Activated CD4-positive, alpha-beta memory T cell treated with anti-CD3 and anti-CD28 coated beads for 36 hours (primary cell): ENCODE measurements around the gene NKAIN2. TPM values are rescaled to one million over a fixed set of nuclear protein-coding genes. Genes with fewer than 3 reads are reported as not detected.
"Not testable (repeated sequence)": the region's sequence is repeated elsewhere in the genome, so short reads cannot be mapped to it uniquely, and the experiment has no call there.

Experiments
- CTCF ChIA-PET: fragments of 350-600 bp; sonication (Branson Sonifier 250); formaldehyde crosslinking; loops from one replicate; lab custom pipeline; 2021; ENCODE audit warnings: antibody characterized with exemption, inconsistent platforms; lab: Charles Lee
- POLR2A ChIA-PET: fragments of 350-600 bp; sonication (Branson Sonifier 250); formaldehyde crosslinking; loops from one replicate; lab custom pipeline; 2021; ENCODE audit warnings: antibody characterized with exemption; lab: Charles Lee
- DNase-seq: peaks from one replicate; pipeline ENCODE4 v3.0.0-alpha.2; 2020
- H3K27ac Mint-ChIP-seq: one replicate; pipeline ENCODE4 v1.8.0; 2021; ENCODE audit warnings: mixed read lengths
- H3K27me3 Mint-ChIP-seq: one replicate; pipeline ENCODE4 v1.8.0; 2021; ENCODE audit warnings: mixed read lengths
- H3K36me3 Mint-ChIP-seq: one replicate; pipeline ENCODE4 v1.8.0; 2021; ENCODE audit warnings: mixed read lengths
- H3K4me1 Mint-ChIP-seq: one replicate; pipeline ENCODE4 v1.8.0; 2021; ENCODE audit warnings: low read depth, mixed read lengths
- H3K4me3 Mint-ChIP-seq: one replicate; pipeline ENCODE4 v1.8.0; 2021; ENCODE audit warnings: mild to moderate bottlenecking, mixed read lengths
- H3K9me3 Mint-ChIP-seq: one replicate; pipeline ENCODE4 v1.8.0; 2021; ENCODE audit warnings: mixed read lengths
- intact Hi-C: fragments of 100-400 bp; cut with micrococcal nuclease; formaldehyde crosslinking; loops from one replicate; pipeline ENCODE4 v1.15.1; 2023
- total RNA-seq, 2 experiments: library from RNA; stranded (reverse); gene quantifications; one replicate each; pipeline ENCODE4 v1.2.3, GENCODE V29; 2021

NKAIN2 gene
- total RNA-seq, 2 experiments from 2014 or later, result not detected

GRCh38 chr6:124368131-124368530 is 564.5 kb downstream of the NKAIN2 start:
- peaks cover 3% of the 10 kb centered on the region for H3K9me3 Mint-ChIP-seq

GRCh38 chr6:124371974-124372475 is 568.4 kb downstream of the NKAIN2 start:
- POLR2A ChIA-PET, result no interaction called here

More at GRCh38 chr6:124368131-124368530, 564.5 kb downstream of the NKAIN2 start:
- Mint-ChIP-seq H3K4me3 (no peak overlapping the region), H3K36me3 (no peaks in the 10 kb centered on the region), H3K27ac (no peak overlapping the region), H3K4me1 (no peaks in the 10 kb centered on the region), H3K27me3 (no peaks in the 10 kb centered on the region)
- DNase-seq, result no peak
- POLR2A ChIA-PET, result no interaction called here
- CTCF ChIA-PET, result no interaction called here
- intact Hi-C loops, result no loop called here

GRCh38 chr6:124373386-124373785 is 569.7 kb downstream of the NKAIN2 start:
- no peak overlapping the region for H3K4me3 Mint-ChIP-seq
- H3K27me3 Mint-ChIP-seq, result no peaks in the 10 kb centered on the region
- no peak overlapping the region for H3K27ac Mint-ChIP-seq
- no peaks in the 10 kb centered on the region for H3K4me1 Mint-ChIP-seq
- intact Hi-C loops, result no loop called here
- ChIA-PET POLR2A (no interaction called here), CTCF (no interaction called here)
- no peak for DNase-seq
- no peaks in the 10 kb centered on the region for H3K36me3 Mint-ChIP-seq
- H3K9me3 Mint-ChIP-seq, result peaks cover 2% of the 10 kb centered on the region

More at GRCh38 chr6:124371974-124372475, 568.4 kb downstream of the NKAIN2 start:
- no peak overlapping the region for H3K27ac Mint-ChIP-seq
- no peak overlapping the region for H3K4me3 Mint-ChIP-seq
- H3K27me3 Mint-ChIP-seq, result no peaks in the 10 kb centered on the region
- CTCF ChIA-PET, result no interaction called here
- intact Hi-C loops, result no loop called here
- DNase-seq, result no peak
- H3K4me1 Mint-ChIP-seq, result no peaks in the 10 kb centered on the region
- H3K9me3 Mint-ChIP-seq, result no peaks in the 10 kb centered on the region
- no peaks in the 10 kb centered on the region for H3K36me3 Mint-ChIP-seq

GRCh38 chr6:124389127-124389526 is 585.5 kb downstream of the NKAIN2 start:
- intact Hi-C loops, result no loop called here

GRCh38 chr6:124393536-124393935 is 589.9 kb downstream of the NKAIN2 start:
- Mint-ChIP-seq H3K36me3 (no peaks in the 10 kb centered on the region), H3K27ac (no peak overlapping the region), H3K27me3 (no peaks in the 10 kb centered on the region), H3K4me3 (no peak overlapping the region), H3K4me1 (no peaks in the 10 kb centered on the region), H3K9me3 (peaks cover 2% of the 10 kb centered on the region)
- DNase-seq, result no peak
- POLR2A ChIA-PET, result no interaction called here
- intact Hi-C loops, result no loop called here
- CTCF ChIA-PET, result no interaction called here

More at GRCh38 chr6:124389127-124389526, 585.5 kb downstream of the NKAIN2 start:
- ChIA-PET POLR2A (no interaction called here), CTCF (no interaction called here)
- Mint-ChIP-seq H3K36me3 (no peaks in the 10 kb centered on the region), H3K27me3 (no peaks in the 10 kb centered on the region), H3K4me1 (no peaks in the 10 kb centered on the region), H3K27ac (no peak overlapping the region), H3K4me3 (no peak overlapping the region), H3K9me3 (peaks cover 2% of the 10 kb centered on the region)
- no peak for DNase-seq

GRCh38 chr6:124396361-124396760 is 592.7 kb downstream of the NKAIN2 start:
- intact Hi-C loops, result no loop called here
- POLR2A ChIA-PET, result no interaction called here
- Mint-ChIP-seq H3K27ac (no peak overlapping the region), H3K9me3 (no peaks in the 10 kb centered on the region), H3K4me3 (no peak overlapping the region), H3K27me3 (no peaks in the 10 kb centered on the region), H3K36me3 (no peaks in the 10 kb centered on the region), H3K4me1 (no peaks in the 10 kb centered on the region)
- CTCF ChIA-PET, result no interaction called here
- DNase-seq, result no peak

GRCh38 chr6:124400261-124400999 is 596.8 kb downstream of the NKAIN2 start:
- no peaks in the 10 kb centered on the region for H3K9me3 Mint-ChIP-seq

GRCh38 chr6:124410425-124410824 is 606.8 kb downstream of the NKAIN2 start:
- intact Hi-C loops, DNase-seq, POLR2A ChIA-PET, H3K36me3 Mint-ChIP-seq, H3K4me3 Mint-ChIP-seq, H3K27ac Mint-ChIP-seq, H3K27me3 Mint-ChIP-seq, CTCF ChIA-PET, H3K4me1 Mint-ChIP-seq, H3K9me3 Mint-ChIP-seq: not testable (repeated sequence)

More at GRCh38 chr6:124400261-124400999, 596.8 kb downstream of the NKAIN2 start:
- Mint-ChIP-seq H3K4me3 (no peak overlapping the region), H3K27me3 (no peaks in the 10 kb centered on the region), H3K4me1 (no peaks in the 10 kb centered on the region), H3K36me3 (no peaks in the 10 kb centered on the region), H3K27ac (no peak overlapping the region)
- ChIA-PET CTCF (no interaction called here), POLR2A (no interaction called here)
- intact Hi-C loops, result no loop called here
- no peak for DNase-seq

- DNase-seq, POLR2A ChIA-PET, CTCF ChIA-PET, H3K4me1 Mint-ChIP-seq, intact Hi-C loops, H3K36me3 Mint-ChIP-seq, H3K27ac Mint-ChIP-seq, H3K9me3 Mint-ChIP-seq, H3K4me3 Mint-ChIP-seq, H3K27me3 Mint-ChIP-seq: not testable (repeated sequence)
Measured at GRCh38 chr6:124412657-124413056, 609.0 kb downstream of the NKAIN2 start.

- Mint-ChIP-seq H3K4me1 (no peaks in the 10 kb centered on the region), H3K4me3 (no peak overlapping the region)
- POLR2A ChIA-PET, result no interaction called here
Measured at GRCh38 chr6:124420116-124420840, 616.6 kb downstream of the NKAIN2 start.

GRCh38 chr6:124423621-124424020 is 620.0 kb downstream of the NKAIN2 start:
- Mint-ChIP-seq H3K36me3 (no peaks in the 10 kb centered on the region), H3K27me3 (no peaks in the 10 kb centered on the region), H3K27ac (no peak overlapping the region), H3K4me1 (no peaks in the 10 kb centered on the region), H3K9me3 (no peaks in the 10 kb centered on the region), H3K4me3 (no peak overlapping the region)
- ChIA-PET POLR2A (no interaction called here), CTCF (no interaction called here)
- no peak for DNase-seq
- intact Hi-C loops, result no loop called here

More at GRCh38 chr6:124420116-124420840, 616.6 kb downstream of the NKAIN2 start:
- no peak overlapping the region for H3K27ac Mint-ChIP-seq
- no peaks in the 10 kb centered on the region for H3K36me3 Mint-ChIP-seq
- CTCF ChIA-PET, result no interaction called here
- no peaks in the 10 kb centered on the region for H3K9me3 Mint-ChIP-seq
- no peak for DNase-seq
- intact Hi-C loops, result no loop called here
- H3K27me3 Mint-ChIP-seq, result no peaks in the 10 kb centered on the region

GRCh38 chr6:124430740-124431318 is 627.2 kb downstream of the NKAIN2 start:
- CTCF ChIA-PET, result no interaction called here
- POLR2A ChIA-PET, result no interaction called here
- no peaks in the 10 kb centered on the region for H3K4me1 Mint-ChIP-seq

More at GRCh38 chr6:124430740-124431318, 627.2 kb downstream of the NKAIN2 start:
- Mint-ChIP-seq H3K9me3 (peaks cover 2% of the 10 kb centered on the region), H3K27me3 (no peaks in the 10 kb centered on the region), H3K27ac (no peak overlapping the region), H3K36me3 (no peaks in the 10 kb centered on the region), H3K4me3 (no peak overlapping the region)
- DNase-seq, result no peak
- intact Hi-C loops, result no loop called here
